ENCODE results near the gene TBC1D12. TPM values are rescaled to one million over a fixed set of nuclear protein-coding genes. Genes with fewer than 3 reads are reported as not detected.

The TBC1D12 gene
- total RNA-seq, 2 experiments from 2014 or later: 0.55 to 0.93 TPM

- CTCF ChIA-PET: no interaction called here
These were observed 37.8 kb downstream of the TBC1D12 start for GRCh38 chr10:94440096-94440495.

GRCh38 chr10:94443047-94443446 lies 40.7 kb downstream of the TBC1D12 start:
- ChIA-PET CTCF (no interaction called here), POLR2A (no interaction called here)

More at GRCh38 chr10:94440096-94440495, 37.8 kb downstream of the TBC1D12 start:
- POLR2A ChIA-PET: no interaction called here

- CTCF ChIA-PET: interaction anchor here (0.6 to 1.3 kb wide), 13 partner anchors 13 to 566 kb away, joined by 3 to 6 read pairs (median 3); partner anchors contain the start of gene NOC3L
- POLR2A ChIA-PET: no interaction called here
These were observed 41.2 kb downstream of the TBC1D12 start for GRCh38 chr10:94443549-94443948.

GRCh38 chr10:94450782-94451181 lies 48.4 kb downstream of the TBC1D12 start:
- CTCF ChIA-PET: interaction anchor here (0.5 kb wide), 1 partner anchor 292 kb away, joined by 3 read pairs; no protein-coding TSS in a partner anchor
- POLR2A ChIA-PET: no interaction called here

- ChIA-PET POLR2A (no interaction called here), CTCF (no interaction called here)
These were observed 49.7 kb downstream of the TBC1D12 start for GRCh38 chr10:94451883-94452519.

- ChIA-PET POLR2A (no interaction called here), CTCF (no interaction called here)
These were observed 54.6 kb downstream of the TBC1D12 start for GRCh38 chr10:94456942-94457341.

GRCh38 chr10:94459385-94459784 lies 57.0 kb downstream of the TBC1D12 start:
- POLR2A ChIA-PET: no interaction called here
- CTCF ChIA-PET: interaction anchor here (1.1 kb wide), 1 partner anchor 11 kb away, joined by 4 read pairs; no protein-coding TSS in a partner anchor

- ChIA-PET CTCF (no interaction called here), POLR2A (no interaction called here)
These were observed 59.2 kb downstream of the TBC1D12 start for GRCh38 chr10:94461503-94461902.

GRCh38 chr10:94462130-94462529 lies 59.8 kb downstream of the TBC1D12 start:
- ChIA-PET POLR2A (no interaction called here), CTCF (no interaction called here)

GRCh38 chr10:94465684-94466083 lies 63.3 kb downstream of the TBC1D12 start:
- CTCF ChIA-PET: no interaction called here
- POLR2A ChIA-PET: no interaction called here

- POLR2A ChIA-PET: no interaction called here
These were observed 79.1 kb downstream of the TBC1D12 start for GRCh38 chr10:94481410-94481809.

GRCh38 chr10:94483970-94484369 lies 81.6 kb downstream of the TBC1D12 start:
- CTCF ChIA-PET: no interaction called here
- POLR2A ChIA-PET: no interaction called here

More at GRCh38 chr10:94481410-94481809, 79.1 kb downstream of the TBC1D12 start:
- CTCF ChIA-PET: no interaction called here

GRCh38 chr10:94485094-94485493 lies 82.8 kb downstream of the TBC1D12 start:
- ChIA-PET CTCF (no interaction called here), POLR2A (no interaction called here)

GRCh38 chr10:94487575-94487974 lies 85.2 kb downstream of the TBC1D12 start:
- POLR2A ChIA-PET: no interaction called here
- CTCF ChIA-PET: interaction anchor here (0.6 kb wide), 1 partner anchor 12 kb away, joined by 4 read pairs; no protein-coding TSS in a partner anchor

GRCh38 chr10:94489107-94489506 lies 86.8 kb downstream of the TBC1D12 start:
- POLR2A ChIA-PET: no interaction called here
- CTCF ChIA-PET: no interaction called here

GRCh38 chr10:94489976-94490788 lies 87.8 kb downstream of the TBC1D12 start:
- CTCF ChIA-PET: no interaction called here
- POLR2A ChIA-PET: no interaction called here

- POLR2A ChIA-PET: no interaction called here
- CTCF ChIA-PET: no interaction called here
These were observed 88.4 kb downstream of the TBC1D12 start for GRCh38 chr10:94490789-94491039.

- POLR2A ChIA-PET: no interaction called here
These were observed 91.1 kb downstream of the TBC1D12 start for GRCh38 chr10:94493463-94493862.

GRCh38 chr10:94496010-94496409 lies 93.7 kb downstream of the TBC1D12 start:
- CTCF ChIA-PET: no interaction called here
- POLR2A ChIA-PET: no interaction called here

More at GRCh38 chr10:94493463-94493862, 91.1 kb downstream of the TBC1D12 start:
- CTCF ChIA-PET: no interaction called here

- POLR2A ChIA-PET: no interaction called here
- CTCF ChIA-PET: no interaction called here
These were observed 94.3 kb downstream of the TBC1D12 start for GRCh38 chr10:94496646-94497045.

- ChIA-PET POLR2A (no interaction called here), CTCF (no interaction called here)
These were observed 97.7 kb downstream of the TBC1D12 start for GRCh38 chr10:94500063-94500462.

Measured in activated CD8-positive, alpha-beta memory T cell treated with anti-CD3 and anti-CD28 coated beads for 36 hours (primary cell).